ENCODE data around the gene LDHA.
"Not testable (repeated sequence)": the region's sequence is repeated elsewhere in the genome, so short reads cannot be mapped to it uniquely, and the experiment has no call there.

Gene LDHA

GRCh38 chr11:18394928-18395734 is 768 bp downstream of the LDHA start:
- peak in 1 of 2 donors; percentile 11 for DNase-seq (ENCODE audit: low read depth in 2 of 2)

- peak; percentile 84 to 87 for DNase-seq (ENCODE audit: low read depth in 2 of 2)
Observed at GRCh38 chr11:18395735-18396504, 1.6 kb downstream of the LDHA start.

GRCh38 chr11:18397921-18398320 is 3.6 kb downstream of the LDHA start:
- DNase-seq (ENCODE audit: low read depth in 2 of 2), result no peak

- not testable (repeated sequence) for DNase-seq (ENCODE audit: low read depth in 2 of 2)
Observed at GRCh38 chr11:18401077-18401476, 6.7 kb downstream of the LDHA start.

- DNase-seq (ENCODE audit: low read depth in 2 of 2), result no peak
Observed at GRCh38 chr11:18404062-18404461, 9.7 kb downstream of the LDHA start.

GRCh38 chr11:18407400-18407799 is 13.0 kb downstream of the LDHA start:
- not testable (repeated sequence) for DNase-seq (ENCODE audit: low read depth in 2 of 2)

DNA sequence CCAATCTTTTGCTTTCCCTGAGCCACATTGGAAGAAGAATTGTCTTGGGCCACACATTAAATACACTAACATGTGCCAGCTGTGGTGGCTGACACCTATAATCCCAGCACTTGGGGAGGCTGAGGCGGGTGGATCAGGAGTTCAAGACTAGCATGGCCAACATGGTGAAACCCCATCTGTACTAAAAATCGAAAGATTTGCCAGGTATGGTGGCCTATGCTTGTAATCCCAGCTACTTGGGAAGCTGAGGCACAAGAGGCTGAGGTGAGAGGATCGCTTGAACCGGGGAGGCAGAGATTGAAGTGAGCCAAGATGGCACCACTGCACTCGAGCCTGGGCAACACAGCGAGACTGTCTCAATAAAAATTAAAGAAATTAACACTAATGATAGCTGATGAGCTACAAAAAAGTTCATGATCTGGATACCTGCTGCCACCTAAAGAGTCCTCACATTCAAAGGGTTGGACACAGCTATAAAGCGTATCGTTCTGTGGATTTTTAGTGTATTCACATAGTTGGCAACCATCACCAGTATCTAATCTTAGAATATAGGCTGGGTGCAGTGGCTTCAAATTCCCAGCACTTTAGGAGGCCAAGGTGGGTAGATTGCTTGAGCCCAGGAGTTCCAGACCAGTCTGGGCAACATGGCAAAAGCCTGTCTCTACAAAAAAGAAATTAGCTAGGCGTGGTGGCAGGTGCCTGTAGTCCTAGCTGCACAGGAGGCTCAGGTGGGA is 14.4 kb downstream of the LDHA start:
- no peak for DNase-seq (ENCODE audit: low read depth in 2 of 2)

DNA sequence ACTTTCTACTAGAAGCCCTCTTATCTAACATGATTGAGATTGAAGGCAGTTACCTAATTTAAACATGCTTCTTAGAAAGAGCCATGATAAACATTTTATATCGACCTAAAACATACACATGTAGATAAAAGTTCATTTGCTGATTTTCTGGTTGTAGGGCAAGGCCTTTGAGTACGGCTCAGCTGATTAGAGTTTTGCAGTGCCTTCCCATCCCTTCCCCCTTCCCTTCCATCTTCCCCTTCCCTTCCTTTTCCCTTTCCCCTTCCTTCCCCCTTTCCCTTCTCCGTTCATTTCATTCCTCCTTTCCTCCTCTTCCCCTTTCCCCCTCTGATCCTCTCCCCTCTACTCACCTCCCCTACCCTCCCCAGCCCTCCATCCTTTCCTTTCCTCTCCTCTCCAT is 22.1 kb downstream of the LDHA start:
- no peak for DNase-seq (ENCODE audit: low read depth in 2 of 2)

DNA sequence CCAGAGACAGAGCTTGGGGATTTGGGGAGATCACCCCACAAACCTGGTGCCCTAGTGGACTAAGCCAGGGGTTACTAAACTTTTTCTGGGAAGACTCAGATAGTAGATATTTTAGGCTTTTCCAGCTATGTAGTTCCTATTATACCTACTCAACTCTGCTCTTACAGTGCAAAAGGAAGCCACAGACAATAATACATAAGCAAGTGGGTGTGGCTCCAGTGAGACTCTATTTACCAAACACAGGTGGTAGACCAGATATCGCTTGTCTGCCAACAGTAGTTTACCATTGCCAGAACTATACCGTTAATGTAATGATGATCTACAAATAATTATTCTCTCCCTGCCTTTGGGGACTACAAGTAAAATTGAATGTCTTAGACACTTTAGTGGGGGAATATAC is 24.7 kb downstream of the LDHA start:
- DNase-seq (ENCODE audit: low read depth in 2 of 2), result no peak

GRCh38 chr11:18420067-18420466 is 25.7 kb downstream of the LDHA start:
- no peak for DNase-seq (ENCODE audit: low read depth in 2 of 2)

GRCh38 chr11:18427240-18427639 is 32.9 kb downstream of the LDHA start:
- no peak for DNase-seq (ENCODE audit: low read depth in 2 of 2)

GRCh38 chr11:18429332-18429731 is 35.0 kb downstream of the LDHA start:
- no peak for DNase-seq (ENCODE audit: low read depth in 2 of 2)

DNA sequence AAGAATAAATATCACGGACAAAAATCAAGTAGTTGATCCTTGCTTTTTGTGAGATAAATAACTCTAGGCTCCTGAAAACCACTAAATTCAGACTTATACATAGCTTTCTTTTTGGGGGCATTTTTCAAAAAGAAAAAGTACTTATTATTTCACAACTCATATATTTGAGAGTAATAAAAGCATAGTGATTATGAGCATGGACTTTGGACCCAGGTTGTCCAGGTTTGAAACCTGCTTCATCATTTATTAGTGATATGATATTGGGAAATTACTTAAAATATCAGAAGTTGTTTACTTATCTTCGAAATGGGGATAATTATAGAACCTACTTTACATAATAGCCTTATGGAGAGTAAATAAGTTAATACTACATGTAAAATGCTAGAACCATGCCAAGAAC is 44.3 kb downstream of the LDHA start:
- DNase-seq (ENCODE audit: low read depth in 2 of 2), result no peak

DNA sequence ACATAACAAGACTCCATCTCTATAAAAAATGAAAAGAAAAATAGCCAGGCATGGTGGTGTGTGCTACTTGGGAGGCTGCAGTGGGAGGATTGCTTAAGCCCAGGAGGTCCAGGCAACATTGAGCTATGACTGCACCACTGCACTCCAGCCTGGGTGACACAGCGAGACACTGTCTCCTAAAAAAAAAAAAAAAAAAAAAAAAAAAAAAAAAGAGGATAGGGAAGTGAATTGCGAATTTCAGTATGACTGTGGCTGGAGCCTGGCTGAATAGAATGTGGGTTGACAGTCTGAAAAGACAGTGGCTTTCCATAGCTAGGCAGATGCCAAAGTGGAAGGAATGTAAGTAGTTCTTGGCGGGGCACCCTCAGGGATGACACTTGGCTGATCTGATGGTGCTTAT is 54.9 kb downstream of the LDHA start:
- DNase-seq (ENCODE audit: low read depth in 2 of 2), result no peak

DNA sequence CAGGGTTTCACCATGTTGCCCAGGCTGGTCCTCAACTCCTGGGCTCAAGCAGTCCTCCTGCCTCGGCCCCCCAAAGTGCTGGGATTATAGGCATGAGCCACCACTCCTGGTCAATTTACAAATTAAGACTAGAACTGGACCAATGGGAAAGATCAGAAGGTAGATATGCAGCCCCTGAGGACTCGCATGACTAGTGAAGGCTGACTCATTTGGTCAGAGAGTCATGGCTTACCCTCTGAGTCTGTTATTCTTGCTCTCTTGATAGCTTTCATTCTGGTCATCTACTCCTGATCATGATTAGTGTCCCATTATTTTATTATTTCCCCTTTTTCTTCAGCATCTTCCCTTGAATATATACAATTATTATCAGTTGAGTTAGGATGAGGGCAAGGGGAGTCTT is 58.6 kb downstream of the LDHA start:
- no peak for DNase-seq (ENCODE audit: low read depth in 2 of 2)

DNA sequence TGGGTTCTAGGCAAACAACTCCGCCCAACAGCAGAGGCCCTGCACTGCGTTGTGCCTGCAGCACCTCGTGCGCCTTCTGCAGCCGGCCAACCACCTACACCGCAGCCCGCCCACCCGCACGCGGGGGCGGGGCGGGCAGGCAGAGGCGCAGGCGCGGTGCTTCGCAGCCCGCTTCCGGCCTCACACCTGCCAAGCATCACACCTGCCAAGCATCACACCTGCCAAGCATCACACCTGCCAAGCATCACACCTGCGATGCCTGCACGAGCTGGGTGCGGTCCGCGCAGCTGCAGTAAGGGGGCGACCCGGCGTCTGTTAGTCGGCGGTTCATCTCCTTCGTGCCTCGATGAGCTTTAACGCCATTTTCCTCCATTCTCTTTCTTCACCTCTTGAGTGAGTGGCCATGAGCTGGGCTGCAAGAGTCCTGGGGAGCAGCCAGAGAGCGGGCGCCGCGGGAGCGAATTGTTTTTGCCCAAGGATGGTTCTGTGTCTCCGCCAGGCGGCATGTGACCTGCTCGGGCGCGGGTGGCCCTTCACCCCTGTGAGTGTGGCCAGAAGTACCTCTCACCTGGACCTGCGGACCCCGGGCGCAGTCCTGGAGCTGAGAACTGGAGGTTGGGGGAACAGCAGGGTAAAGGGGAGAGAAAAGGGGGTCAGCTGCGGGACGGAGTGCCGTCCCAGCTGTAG is 61.5 kb downstream of the LDHA start, which contains the start of gene LDHAL6A:
LDHAL6A (plus strand) TSS at position 171 of the 687 bp plus-strand sequence. CDS start 825 bp downstream, outside the sequence.
- DNase-seq (ENCODE audit: low read depth in 2 of 2), result no peak

- DNase-seq (ENCODE audit: low read depth in 2 of 2), result no peak
Observed at GRCh38 chr11:18457450-18457849, 63.1 kb downstream of the LDHA start.

All from stimulated activated CD4-positive, alpha-beta T cell treated with anti-CD3 and anti-CD28 coated beads, Interleukin-1b, Interleukin-23, amount 100 ng/mL, for 1 hour (primary cell).